ENCODE measurements around the gene MVB12A.

The MVB12A gene

DNA sequence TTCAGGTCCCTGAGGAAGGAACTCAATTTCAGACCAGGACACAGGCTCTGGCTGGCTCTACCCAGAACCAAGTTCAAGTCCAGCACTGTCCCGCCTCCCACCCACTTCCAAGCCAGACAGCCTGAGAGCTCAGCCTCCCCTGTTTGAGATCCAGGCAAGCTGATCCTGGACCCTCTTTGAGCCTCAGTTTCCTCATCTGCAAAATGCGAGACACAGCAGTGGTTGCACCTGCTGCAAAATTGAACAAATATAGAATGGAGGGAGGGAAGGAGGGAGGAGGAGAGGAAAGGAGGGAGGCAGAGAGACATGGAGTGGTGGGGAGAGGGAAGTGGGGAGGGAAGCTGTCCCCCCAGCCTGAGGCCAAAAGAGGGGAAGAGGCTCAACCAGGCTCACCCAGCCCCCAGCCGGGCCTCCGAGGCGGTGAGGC lies 27.9 kb downstream of the MVB12A start:
- DNase-seq = no peak

DNA sequence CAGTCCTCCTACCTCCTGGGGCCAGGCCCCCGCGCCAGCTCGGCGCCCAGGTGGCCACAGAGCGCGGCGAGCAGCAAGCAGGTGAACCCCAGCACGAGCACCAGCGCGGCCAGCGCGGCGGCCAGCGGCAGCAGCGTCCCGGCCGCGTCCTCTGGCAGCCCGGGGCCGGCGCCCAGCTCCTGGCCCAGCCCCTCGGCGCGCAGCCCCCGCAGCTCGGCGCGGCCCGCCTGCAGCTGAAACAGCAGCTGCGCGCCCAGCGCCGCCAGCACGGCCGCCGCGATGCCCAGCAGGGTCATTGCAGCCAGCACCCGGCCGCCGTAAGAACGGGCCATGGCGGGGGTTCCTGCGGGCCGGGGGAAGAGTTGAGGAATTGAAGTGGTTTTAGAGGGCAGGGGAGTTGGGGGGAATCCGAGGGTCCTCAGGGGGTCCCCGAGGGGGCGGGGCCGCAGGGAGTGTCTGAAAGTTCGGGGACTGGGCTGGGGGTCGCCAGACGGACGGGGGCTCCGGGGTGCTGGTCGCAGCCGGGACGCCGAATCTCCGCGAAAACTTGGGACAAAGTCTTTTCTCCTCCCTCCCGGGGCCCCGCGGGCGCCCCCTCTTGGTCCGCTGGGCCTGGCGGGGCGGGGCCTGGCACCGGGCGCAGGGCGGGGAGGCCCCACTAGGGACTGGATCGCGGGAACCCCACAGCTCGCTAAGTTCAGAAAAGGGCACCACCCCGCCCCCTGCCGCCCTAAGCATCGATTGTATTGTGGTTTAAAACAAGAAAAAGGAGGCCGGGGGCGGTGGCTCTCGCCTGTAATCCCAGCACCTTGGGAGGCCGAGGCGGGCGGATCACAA lies 28.5 kb downstream of the MVB12A start, which contains the start of gene TMEM221:
Gene TMEM221 (minus strand): TSS at position 538 of the 837 bp plus-strand sequence. CDS start 206 bp downstream, at position 332.
- DNase-seq = no peak

DNA sequence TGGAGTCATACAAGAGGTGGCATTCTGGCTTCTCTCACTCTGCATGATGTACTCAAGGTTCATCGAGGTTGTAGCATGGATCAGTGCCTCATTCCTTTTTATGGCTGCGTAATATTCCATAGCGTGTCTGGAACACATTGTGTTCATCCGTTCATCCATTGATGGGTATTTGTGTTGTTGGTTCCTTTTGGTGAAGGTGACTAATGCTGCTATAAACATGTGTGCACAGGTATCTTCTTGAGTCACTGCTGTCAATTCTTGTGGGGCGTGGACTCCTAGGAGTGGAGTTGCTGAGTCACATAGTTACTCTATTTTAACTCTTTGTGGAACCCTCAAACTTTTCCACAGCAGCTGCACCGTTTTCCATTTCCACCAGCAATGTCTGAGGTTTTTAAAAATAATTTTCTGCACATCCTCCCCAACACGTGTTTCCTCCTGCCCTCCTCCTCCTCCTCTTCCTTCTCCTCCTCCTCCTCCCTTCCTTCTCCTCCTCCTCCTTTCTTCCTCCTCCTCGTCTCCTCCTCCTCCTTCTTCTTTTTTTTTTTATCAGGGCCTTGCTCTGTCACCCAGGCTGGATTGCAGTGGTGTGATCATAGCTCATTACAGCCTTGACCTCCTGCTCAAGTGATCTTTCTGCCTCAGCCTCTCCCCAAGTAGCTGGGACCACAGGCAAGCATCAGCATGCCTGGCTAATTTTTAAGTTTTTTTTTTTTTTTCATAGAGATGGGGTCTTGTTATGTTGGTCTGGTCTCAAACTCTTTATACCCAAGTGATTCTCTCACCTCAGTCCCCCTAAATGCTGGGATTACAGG lies 30.6 kb downstream of the MVB12A start:
- no peak for DNase-seq

- no peak for DNase-seq
These were observed 32.0 kb downstream of the MVB12A start for GRCh38 chr19:17451820-17452219.

DNA sequence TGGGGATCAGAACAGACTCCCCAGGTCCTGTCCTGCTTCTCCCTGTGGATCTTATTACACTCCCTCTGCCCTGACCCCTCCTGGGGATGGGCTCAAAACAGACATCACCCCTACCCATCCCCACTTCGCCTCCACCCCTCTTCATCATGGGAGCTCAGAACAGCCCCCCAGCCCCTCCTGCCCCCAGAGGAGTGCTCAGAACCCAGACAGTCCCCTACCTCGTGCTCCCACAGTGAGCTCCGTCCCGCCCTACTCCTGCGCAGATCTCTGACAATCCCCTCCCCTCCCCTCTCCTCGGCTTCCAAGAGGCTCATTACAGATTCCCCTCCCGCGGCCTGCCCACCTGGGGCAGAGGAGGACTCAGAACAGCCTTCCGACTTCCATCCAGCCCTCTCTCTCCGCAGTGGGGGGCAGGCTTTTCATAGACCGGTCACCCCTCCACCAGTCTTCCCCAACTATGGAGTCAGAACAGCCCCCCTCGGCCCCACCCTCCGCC lies 34.8 kb downstream of the MVB12A start:
- DNase-seq = no peak

GRCh38 chr19:17455308-17456123 lies 35.7 kb downstream of the MVB12A start:
- no peak for DNase-seq

GRCh38 chr19:17456127-17456526 lies 36.3 kb downstream of the MVB12A start:
- no peak for DNase-seq

GRCh38 chr19:17457616-17458015 lies 37.8 kb downstream of the MVB12A start:
- DNase-seq = no peak

DNA sequence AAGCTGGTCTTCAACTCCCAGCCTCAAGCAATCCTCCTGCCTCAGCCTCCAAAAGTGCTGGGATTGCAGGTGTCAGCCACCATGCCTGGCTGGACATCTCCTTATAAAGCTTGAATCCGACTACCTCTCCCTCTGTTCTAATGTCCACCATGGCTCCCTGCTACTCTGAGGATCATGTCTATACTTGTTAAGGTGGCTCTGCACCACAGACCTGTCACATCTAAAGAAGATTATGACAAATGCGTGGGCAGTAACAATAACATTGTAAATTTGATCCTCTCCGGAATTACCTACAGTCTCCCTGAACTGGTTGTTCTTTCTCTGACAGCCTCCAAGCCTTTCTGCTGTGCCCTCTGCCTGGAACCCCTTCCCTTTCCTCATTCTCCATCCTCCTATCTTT lies 39.1 kb downstream of the MVB12A start:
- DNase-seq = no peak

- no peak for DNase-seq
These were observed 40.8 kb downstream of the MVB12A start, which contains the start of gene NXNL1 for GRCh38 chr19:17460372-17461230. Gene NXNL1, minus strand, starts transcription at chr19:17460926. Its CDS starts 57 bp downstream, at chr19:17460869.

DNA sequence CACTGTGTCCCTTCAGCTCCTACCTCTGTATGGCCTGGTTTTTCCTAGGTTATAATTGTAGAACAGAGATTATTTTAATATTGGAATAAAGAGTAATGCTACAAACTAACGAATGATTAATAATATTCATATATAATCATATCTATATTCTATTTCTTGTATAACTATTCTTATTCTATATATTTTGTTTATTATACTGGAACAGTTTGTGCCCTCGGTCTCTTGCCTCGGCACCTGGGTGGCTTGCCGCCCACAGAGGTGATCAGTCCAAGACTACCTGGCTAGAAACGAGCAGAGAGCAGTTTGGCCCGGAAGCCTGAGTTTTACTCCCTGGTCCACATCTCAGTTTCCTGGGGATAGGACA lies 46.6 kb downstream of the MVB12A start:
- DNase-seq = no peak

GRCh38 chr19:17467471-17468301 lies 47.8 kb downstream of the MVB12A start:
- DNase-seq = no peak

DNA sequence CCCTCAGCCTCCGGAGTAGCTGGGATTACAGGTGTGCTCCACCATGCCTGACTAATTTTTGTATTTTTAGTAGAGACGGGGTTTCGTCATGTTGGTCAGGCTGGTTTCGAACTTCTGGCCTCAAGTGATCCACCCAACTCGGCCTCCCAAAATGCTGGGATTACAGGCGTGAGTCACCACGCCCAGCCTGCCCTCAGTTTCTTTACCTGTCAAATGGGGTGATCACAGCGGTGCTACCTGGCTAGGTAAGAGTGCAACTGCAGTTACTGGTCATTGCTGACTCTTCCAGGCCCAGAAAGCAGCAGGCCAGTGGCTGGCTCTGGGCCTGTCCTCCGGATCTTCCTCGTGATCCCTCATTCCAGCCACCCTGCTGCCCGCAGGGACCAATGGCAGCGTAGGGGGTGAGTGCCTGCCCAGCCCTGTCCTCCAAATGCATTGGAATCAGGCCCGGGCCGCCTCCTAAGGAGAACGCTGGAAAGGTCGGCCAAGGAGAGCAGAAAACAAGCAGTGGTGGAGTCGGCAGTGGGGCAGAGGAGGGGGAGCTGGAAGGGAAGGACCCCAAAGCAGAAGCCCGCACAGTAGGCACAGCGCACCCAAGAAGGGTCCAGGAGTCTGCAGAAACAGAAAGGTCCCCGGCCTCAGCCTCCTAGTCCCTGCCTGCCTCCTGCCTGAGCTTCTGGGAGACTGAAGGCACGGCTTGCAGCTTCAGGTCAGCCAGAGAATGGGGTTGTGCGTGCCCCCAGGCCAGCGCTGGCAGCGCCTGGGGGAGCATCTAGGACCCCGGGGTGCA lies 48.6 kb downstream of the MVB12A start:
- DNase-seq = no peak

- DNase-seq = no peak
These were observed 49.2 kb downstream of the MVB12A start for GRCh38 chr19:17469092-17469480.

- peak; percentile 89 for DNase-seq
These were observed 49.7 kb downstream of the MVB12A start for GRCh38 chr19:17469481-17470067.

GRCh38 chr19:17470068-17470841 lies 50.4 kb downstream of the MVB12A start, which contains the start of gene SLC27A1:
Gene SLC27A1, plus strand, starts transcription at chr19:17470524. Its CDS starts 17 bp downstream, at chr19:17470541.
- peak; percentile 89 for DNase-seq

GRCh38 chr19:17471410-17472125 lies 51.7 kb downstream of the MVB12A start:
- DNase-seq = no peak

DNA sequence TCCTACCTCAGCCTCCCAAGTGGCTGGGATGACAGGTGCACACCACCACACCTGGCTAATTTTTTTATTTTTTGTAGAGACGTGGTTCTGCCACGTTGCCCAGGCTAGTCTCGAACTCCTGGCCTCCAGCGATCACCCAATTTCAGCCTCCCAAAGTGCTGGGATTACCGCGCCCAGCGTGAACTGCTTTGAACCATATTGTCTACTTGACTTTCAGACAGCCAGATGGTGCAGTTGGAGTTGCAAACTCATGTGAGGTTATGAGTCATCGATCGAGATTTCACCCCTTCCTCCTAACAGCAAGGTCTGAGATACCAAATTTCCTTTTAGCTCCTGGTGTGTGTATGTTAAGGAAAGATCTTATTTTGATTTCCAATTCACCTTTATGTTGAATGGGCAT lies 53.2 kb downstream of the MVB12A start:
- no peak for DNase-seq
